Sigmoid colon (tissue), 4 donors: Measurements from ENCODE around the gene UBL3.

Experiments used
- POLR2A ChIP-seq, 2 donors: fragments of 450-650 bp; IDR thresholded peaks; one replicate each; pipeline ENCODE4 v1.6.1; 2016; ENCODE audit warnings: antibody characterized with exemption in 2 of 2, mild to moderate bottlenecking in 2 of 2, moderate library complexity in 2 of 2
- POLR2AphosphoS5 ChIP-seq, 4 donors: sonication (generic); formaldehyde crosslinking; IDR thresholded peaks; one replicate each; pipeline ENCODE4 v1.6.1; 2017; ENCODE audit warnings: antibody characterized with exemption in 4 of 4

- TF ChIP-seq POLR2AphosphoS5 (IDR thresholded peaks at IDR 0.05) (no peak), POLR2A (IDR thresholded peaks at IDR 0.05) (no peak)
Measured at GRCh38 chr13:29810898-29811297, 39.5 kb downstream of the UBL3 start.
